ENCODE measurements around the gene RAD50. TPM values are rescaled to one million over a fixed set of nuclear protein-coding genes. Genes with fewer than 3 reads are reported as not detected.
"Not testable (repeated sequence)": the region's sequence is repeated elsewhere in the genome, so short reads cannot be mapped to it uniquely, and the experiment has no call there.

Gene RAD50
- polyA plus RNA-seq, 4 donors, result 6.8 to 32.8 (median 11.0) TPM

GRCh38 chr5:132684491-132684890, 127.7 kb downstream of the RAD50 start:
- Histone ChIP-seq H3K4me1 (ENCODE audit: control insufficient read depth in 3 of 3, insufficient read depth in 2 of 3, low read depth in 1 of 3, low read length in 2 of 3) (peaks cover 0 to 4% (median 0%) of the 10 kb centered on the region in 3 donors), H3K27me3 (ENCODE audit: control insufficient read depth in 3 of 3, insufficient read depth in 3 of 3, low read length in 3 of 3) (no peaks in the 10 kb centered on the region), H3K36me3 (ENCODE audit: control insufficient read depth in 3 of 3, insufficient read depth in 2 of 3, low read depth in 1 of 3, low read length in 3 of 3) (no peaks in the 10 kb centered on the region), H3K27ac (ENCODE audit: low read depth in 1 of 3, low read length in 2 of 3) (no peak overlapping the region), H3K4me3 (ENCODE audit: low read depth in 1 of 3, low read length in 3 of 3) (no peak overlapping the region), H3K9me3 (ENCODE audit: control insufficient read depth in 2 of 2, insufficient read depth in 1 of 2, low read depth in 1 of 2, low read length in 1 of 2) (no peaks in the 10 kb centered on the region)
- WGBS, 3 donors, result 87 to 90% (median 87%) methylated on average over 6 of the region's 6 CpGs
- FAIRE-seq, result no peak
- DNase-seq, result no peak

DNA sequence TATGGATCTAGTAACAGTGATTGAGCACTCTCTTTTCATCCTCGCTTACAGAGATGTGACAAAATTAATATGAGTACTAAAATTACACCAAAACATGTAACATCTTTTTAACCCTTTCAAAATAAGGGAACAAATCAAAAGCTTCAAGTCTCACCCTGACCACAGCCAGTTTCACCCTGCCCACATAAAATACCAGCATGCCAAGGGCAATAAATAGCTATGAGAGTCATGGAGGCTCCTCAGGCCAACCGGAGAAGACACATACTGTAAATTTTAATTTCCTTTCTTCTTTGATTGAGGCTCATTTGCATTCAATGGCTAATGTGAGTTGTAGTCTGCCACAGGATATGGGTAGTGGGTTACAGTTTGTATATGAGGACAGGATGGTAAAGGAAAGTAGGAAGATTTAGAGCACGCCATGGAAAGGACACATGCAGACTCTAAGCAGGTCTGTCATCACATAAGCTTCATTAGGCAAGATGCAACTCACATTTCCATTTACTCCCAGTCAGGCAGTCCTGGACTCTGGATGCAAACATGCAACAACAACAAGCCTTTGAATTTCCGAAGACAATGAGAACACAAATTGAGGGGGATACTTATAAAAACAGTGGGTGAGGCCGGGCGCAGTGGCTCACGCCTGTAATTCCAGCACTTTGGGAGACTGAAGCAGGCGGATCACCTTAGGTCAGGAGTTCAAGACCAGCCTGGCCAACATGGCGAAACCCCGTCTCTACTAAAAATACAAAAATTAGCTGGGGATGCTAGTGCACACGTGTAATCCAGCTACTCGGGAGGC, 128.3 kb downstream of the RAD50 start:
- Histone ChIP-seq H3K36me3 (ENCODE audit: control insufficient read depth in 3 of 3, insufficient read depth in 2 of 3, low read depth in 1 of 3, low read length in 3 of 3) (no peaks in the 10 kb centered on the region), H3K4me1 (ENCODE audit: control insufficient read depth in 3 of 3, insufficient read depth in 2 of 3, low read depth in 1 of 3, low read length in 2 of 3) (peaks cover 0 to 4% (median 0%) of the 10 kb centered on the region in 3 donors), H3K27me3 (ENCODE audit: control insufficient read depth in 3 of 3, insufficient read depth in 3 of 3, low read length in 3 of 3) (no peaks in the 10 kb centered on the region), H3K9me3 (ENCODE audit: control insufficient read depth in 2 of 2, insufficient read depth in 1 of 2, low read depth in 1 of 2, low read length in 1 of 2) (no peaks in the 10 kb centered on the region), H3K4me3 (ENCODE audit: low read depth in 1 of 3, low read length in 3 of 3) (no peak overlapping the region), H3K27ac (ENCODE audit: low read depth in 1 of 3, low read length in 2 of 3) (no peak overlapping the region)
- no peak for DNase-seq
- WGBS, 3 donors, result 90 to 93% (median 90%) methylated on average over 12 of the region's 12 CpGs
- no peak for FAIRE-seq

DNA sequence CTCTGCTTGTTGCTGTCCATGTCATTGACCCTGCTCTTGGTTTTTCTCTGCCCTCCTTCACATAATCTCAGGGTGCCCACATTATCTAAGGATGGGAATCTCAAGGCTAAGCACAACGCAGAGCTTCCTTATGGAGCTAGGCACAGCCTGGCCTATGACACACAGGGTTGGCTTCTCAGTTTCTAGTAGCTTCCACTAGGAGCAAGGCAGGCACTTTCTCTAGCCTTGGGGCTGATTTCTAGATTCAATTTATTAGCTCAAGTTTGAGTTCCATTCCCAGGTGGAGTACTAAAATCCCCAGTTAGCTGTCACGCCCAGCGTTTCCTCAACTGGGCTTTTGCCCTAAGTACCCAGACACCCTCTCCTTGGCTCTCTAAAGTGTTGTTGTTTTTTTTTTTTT, 129.4 kb downstream of the RAD50 start:
- no peak overlapping the region for H3K27ac ChIP-seq (ENCODE audit: low read depth in 1 of 3, low read length in 2 of 3)
- H3K36me3 ChIP-seq (ENCODE audit: control insufficient read depth in 3 of 3, insufficient read depth in 2 of 3, low read depth in 1 of 3, low read length in 3 of 3), result no peaks in the 10 kb centered on the region
- H3K4me3 ChIP-seq (ENCODE audit: low read depth in 1 of 3, low read length in 3 of 3), result no peak overlapping the region
- no peaks in the 10 kb centered on the region for H3K27me3 ChIP-seq (ENCODE audit: control insufficient read depth in 3 of 3, insufficient read depth in 3 of 3, low read length in 3 of 3)
- H3K4me1 ChIP-seq (ENCODE audit: control insufficient read depth in 3 of 3, insufficient read depth in 2 of 3, low read depth in 1 of 3, low read length in 2 of 3), result peaks cover 0 to 4% (median 0%) of the 10 kb centered on the region in 3 donors
- H3K9me3 ChIP-seq (ENCODE audit: control insufficient read depth in 2 of 2, insufficient read depth in 1 of 2, low read depth in 1 of 2, low read length in 1 of 2), result no peaks in the 10 kb centered on the region
- FAIRE-seq (no peak), DNase-seq (no peak)
- WGBS, 3 donors, result 88 to 93% (median 91%) methylated on average over 3 of the region's 3 CpGs

GRCh38 chr5:132687995-132688394, 131.2 kb downstream of the RAD50 start:
- FAIRE-seq (no peak), DNase-seq (no peak)
- Histone ChIP-seq H3K9me3 (ENCODE audit: control insufficient read depth in 2 of 2, insufficient read depth in 1 of 2, low read depth in 1 of 2, low read length in 1 of 2) (no peaks in the 10 kb centered on the region), H3K4me1 (ENCODE audit: control insufficient read depth in 3 of 3, insufficient read depth in 2 of 3, low read depth in 1 of 3, low read length in 2 of 3) (peaks cover 0 to 4% (median 0%) of the 10 kb centered on the region in 3 donors), H3K27ac (ENCODE audit: low read depth in 1 of 3, low read length in 2 of 3) (no peak overlapping the region), H3K36me3 (ENCODE audit: control insufficient read depth in 3 of 3, insufficient read depth in 2 of 3, low read depth in 1 of 3, low read length in 3 of 3) (no peaks in the 10 kb centered on the region), H3K4me3 (ENCODE audit: low read depth in 1 of 3, low read length in 3 of 3) (no peak overlapping the region), H3K27me3 (ENCODE audit: control insufficient read depth in 3 of 3, insufficient read depth in 3 of 3, low read length in 3 of 3) (no peaks in the 10 kb centered on the region)
- 80 to 90% (median 81%) methylated on average over 5 of the region's 5 CpGs for WGBS, 3 donors

- no peak for DNase-seq
- Histone ChIP-seq H3K4me3 (ENCODE audit: low read depth in 1 of 3, low read length in 3 of 3) (no peak overlapping the region), H3K9me3 (ENCODE audit: control insufficient read depth in 2 of 2, insufficient read depth in 1 of 2, low read depth in 1 of 2, low read length in 1 of 2) (no peaks in the 10 kb centered on the region), H3K27ac (ENCODE audit: low read depth in 1 of 3, low read length in 2 of 3) (no peak overlapping the region), H3K36me3 (ENCODE audit: control insufficient read depth in 3 of 3, insufficient read depth in 2 of 3, low read depth in 1 of 3, low read length in 3 of 3) (no peaks in the 10 kb centered on the region), H3K4me1 (ENCODE audit: control insufficient read depth in 3 of 3, insufficient read depth in 2 of 3, low read depth in 1 of 3, low read length in 2 of 3) (peaks cover 0 to 4% (median 0%) of the 10 kb centered on the region in 3 donors), H3K27me3 (ENCODE audit: control insufficient read depth in 3 of 3, insufficient read depth in 3 of 3, low read length in 3 of 3) (no peaks in the 10 kb centered on the region)
- WGBS, 3 donors, result 42 to 47% (median 44%) methylated on average over 7 of the region's 7 CpGs
- FAIRE-seq, result no peak
Observed at GRCh38 chr5:132688536-132689339, 132.0 kb downstream of the RAD50 start.

DNA sequence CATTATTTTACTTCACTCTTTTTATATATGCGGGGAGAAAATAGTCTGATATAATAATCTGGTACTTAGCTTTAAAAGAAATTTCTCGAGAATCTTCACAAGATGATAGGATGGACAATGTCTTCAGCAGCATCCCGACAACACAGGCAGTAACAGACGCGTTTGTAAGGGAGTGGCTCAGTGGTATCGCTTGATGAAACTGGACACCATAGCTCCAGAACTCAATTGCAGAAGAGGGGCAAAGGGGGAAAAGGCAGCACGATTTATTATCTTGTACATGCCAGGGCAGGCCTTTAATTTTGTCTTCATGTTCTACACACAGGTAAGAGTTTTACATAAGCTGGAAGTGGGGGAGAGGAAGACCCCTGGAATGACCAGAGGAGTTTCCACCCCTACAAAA, 132.7 kb downstream of the RAD50 start:
- FAIRE-seq (no peak), DNase-seq (no peak)
- Histone ChIP-seq H3K4me1 (ENCODE audit: control insufficient read depth in 3 of 3, insufficient read depth in 2 of 3, low read depth in 1 of 3, low read length in 2 of 3) (peaks cover 0 to 4% (median 0%) of the 10 kb centered on the region in 3 donors), H3K4me3 (ENCODE audit: low read depth in 1 of 3, low read length in 3 of 3) (no peak overlapping the region), H3K27me3 (ENCODE audit: control insufficient read depth in 3 of 3, insufficient read depth in 3 of 3, low read length in 3 of 3) (no peaks in the 10 kb centered on the region), H3K36me3 (ENCODE audit: control insufficient read depth in 3 of 3, insufficient read depth in 2 of 3, low read depth in 1 of 3, low read length in 3 of 3) (no peaks in the 10 kb centered on the region), H3K9me3 (ENCODE audit: control insufficient read depth in 2 of 2, insufficient read depth in 1 of 2, low read depth in 1 of 2, low read length in 1 of 2) (no peaks in the 10 kb centered on the region), H3K27ac (ENCODE audit: low read depth in 1 of 3, low read length in 2 of 3) (no peak overlapping the region)
- 81 to 92% (median 91%) methylated on average over 7 of the region's 7 CpGs for WGBS, 3 donors

DNA sequence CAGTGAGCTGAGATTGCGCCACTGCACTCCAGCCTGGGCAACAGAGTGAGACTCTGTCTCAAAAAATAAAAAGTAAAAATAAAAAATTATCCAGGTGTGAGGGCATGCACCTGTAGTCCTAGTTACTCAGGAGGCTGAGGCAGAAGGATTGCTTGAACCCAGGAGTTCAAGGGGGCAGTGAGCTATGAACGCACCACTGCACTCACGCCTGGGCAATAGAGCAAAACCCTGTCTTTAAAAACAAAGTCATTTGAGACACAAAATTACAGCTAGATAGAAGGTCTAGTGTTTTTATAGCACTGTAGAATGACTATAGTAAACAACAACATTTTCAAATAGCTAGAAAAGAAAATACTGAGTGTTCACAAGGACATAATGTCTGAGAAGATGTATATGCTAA, 133.4 kb downstream of the RAD50 start:
- 94 to 100% (median 99%) methylated on average over 3 of the region's 3 CpGs for WGBS, 3 donors
- no peak overlapping the region for H3K4me3 ChIP-seq (ENCODE audit: low read depth in 1 of 3, low read length in 3 of 3)

DNA sequence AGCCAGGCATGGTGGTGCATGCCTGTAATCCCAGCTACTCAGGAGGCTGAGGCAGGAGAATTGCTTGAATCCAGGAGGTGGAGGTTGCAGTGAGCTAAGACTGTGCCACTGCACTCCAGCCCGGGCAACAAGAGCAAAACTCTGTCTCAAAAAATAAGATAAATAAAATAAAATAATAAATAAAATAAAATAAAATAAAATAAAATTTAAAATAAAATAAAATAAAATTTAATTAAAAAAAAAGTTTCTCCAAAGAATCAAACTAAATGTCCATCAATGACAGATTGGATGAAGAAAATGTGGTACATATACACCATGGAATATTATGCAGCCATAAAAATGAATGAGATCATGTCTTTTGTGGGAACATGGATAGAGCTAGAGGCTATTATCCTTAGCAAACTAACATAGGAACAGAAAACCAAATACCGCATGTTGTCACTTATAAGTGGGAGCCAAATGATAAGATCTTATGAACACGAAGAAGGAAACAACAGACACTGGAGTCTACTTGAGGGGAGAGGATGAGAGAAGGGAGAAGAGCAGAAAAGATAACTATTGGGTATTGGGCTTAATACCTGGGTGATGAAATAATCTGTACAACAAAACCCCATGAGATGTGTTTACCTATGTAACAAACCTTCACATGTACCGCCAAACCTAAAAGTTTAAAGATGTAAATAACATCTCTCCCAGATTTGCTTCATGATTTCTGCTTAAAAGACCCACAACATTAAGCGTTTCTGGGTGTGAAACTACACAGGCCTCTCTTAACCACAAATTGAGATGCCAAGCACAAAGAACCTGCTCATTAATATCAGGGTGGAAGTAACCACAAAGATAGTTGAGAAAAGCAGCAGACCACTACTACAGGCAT, 135.2 kb downstream of the RAD50 start:
- WGBS, 3 donors, result 71 to 89% (median 77%) methylated on average over 5 of the region's 5 CpGs
- not testable (repeated sequence) for DNase-seq; H3K9me3 ChIP-seq (ENCODE audit: control insufficient read depth in 2 of 2, insufficient read depth in 1 of 2, low read depth in 1 of 2, low read length in 1 of 2)

More for the DNA sequence above, 133.4 kb downstream of the RAD50 start:
- DNase-seq (no peak), FAIRE-seq (no peak)
- Histone ChIP-seq H3K27ac (ENCODE audit: low read depth in 1 of 3, low read length in 2 of 3) (no peak overlapping the region), H3K9me3 (ENCODE audit: control insufficient read depth in 2 of 2, insufficient read depth in 1 of 2, low read depth in 1 of 2, low read length in 1 of 2) (no peaks in the 10 kb centered on the region), H3K27me3 (ENCODE audit: control insufficient read depth in 3 of 3, insufficient read depth in 3 of 3, low read length in 3 of 3) (no peaks in the 10 kb centered on the region), H3K36me3 (ENCODE audit: control insufficient read depth in 3 of 3, insufficient read depth in 2 of 3, low read depth in 1 of 3, low read length in 3 of 3) (peaks cover 0 to 2% (median 0%) of the 10 kb centered on the region in 3 donors), H3K4me1 (ENCODE audit: control insufficient read depth in 3 of 3, insufficient read depth in 2 of 3, low read depth in 1 of 3, low read length in 2 of 3) (peaks cover 0 to 4% (median 0%) of the 10 kb centered on the region in 3 donors)

More for the DNA sequence above, 135.2 kb downstream of the RAD50 start:
- not testable (repeated sequence) for FAIRE-seq; H3K4me3 ChIP-seq (ENCODE audit: low read depth in 1 of 3, low read length in 3 of 3); H3K36me3 ChIP-seq (ENCODE audit: control insufficient read depth in 3 of 3, insufficient read depth in 2 of 3, low read depth in 1 of 3, low read length in 3 of 3); H3K27ac ChIP-seq (ENCODE audit: low read depth in 1 of 3, low read length in 2 of 3); H3K4me1 ChIP-seq (ENCODE audit: control insufficient read depth in 3 of 3, insufficient read depth in 2 of 3, low read depth in 1 of 3, low read length in 2 of 3); H3K27me3 ChIP-seq (ENCODE audit: control insufficient read depth in 3 of 3, insufficient read depth in 3 of 3, low read length in 3 of 3)

Measured in small intestine (tissue), 7 donors.